ENCODE results near the gene GSE1.

The GSE1 gene

GRCh38 chr16:85610059-85610445 is 3.1 kb upstream of the GSE1 start:
- no peak for TF ChIP-seq POLR2A (IDR thresholded peaks at IDR 0.05; ENCODE audit: low read length)
- no peak for TF ChIP-seq GATA1 (IDR thresholded peaks at IDR 0.05; ENCODE audit: low read depth, low read length)
- no peak for DNase-seq

DNA sequence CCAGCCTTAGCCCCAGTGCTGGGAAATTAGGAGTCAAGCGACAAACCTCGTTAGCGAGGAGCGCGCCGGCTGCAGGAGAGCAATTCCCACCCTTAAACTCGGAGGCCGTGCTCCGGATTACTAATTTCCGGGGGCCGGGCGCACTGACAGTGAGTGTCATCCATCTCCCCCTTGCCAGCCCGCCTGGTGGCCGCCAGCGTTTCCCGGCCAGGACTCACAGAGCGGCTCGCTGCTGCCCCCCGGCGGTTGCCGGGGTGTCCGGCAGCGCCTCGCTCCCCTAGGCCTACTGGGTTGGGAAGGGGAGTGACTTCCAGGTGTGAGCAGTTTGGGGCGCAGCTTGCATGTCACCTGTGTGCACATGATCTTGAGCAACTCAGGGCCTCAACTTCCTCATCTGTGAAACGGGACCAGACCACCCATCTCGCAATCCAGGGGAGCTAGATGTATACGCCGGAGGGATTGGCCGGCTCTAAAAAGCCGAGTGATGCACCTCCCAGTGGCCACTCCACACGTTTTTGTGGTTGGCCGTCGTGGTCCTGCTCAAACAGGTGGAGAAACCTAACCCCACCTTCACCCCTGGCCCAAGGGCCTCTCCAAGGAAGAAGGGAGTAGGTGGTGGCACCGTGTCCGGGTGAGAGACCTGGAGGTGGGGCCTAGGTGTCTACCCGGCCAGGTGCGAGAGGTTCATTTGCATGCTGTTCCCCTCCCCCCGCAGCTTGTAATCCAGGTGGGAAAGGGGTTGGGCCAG is 2.5 kb upstream of the GSE1 start:
- TF ChIP-seq GATA1 (IDR thresholded peaks at IDR 0.05; ENCODE audit: low read depth, low read length) (no peak), POLR2A (IDR thresholded peaks at IDR 0.05; ENCODE audit: low read length) (no peak)

DNA sequence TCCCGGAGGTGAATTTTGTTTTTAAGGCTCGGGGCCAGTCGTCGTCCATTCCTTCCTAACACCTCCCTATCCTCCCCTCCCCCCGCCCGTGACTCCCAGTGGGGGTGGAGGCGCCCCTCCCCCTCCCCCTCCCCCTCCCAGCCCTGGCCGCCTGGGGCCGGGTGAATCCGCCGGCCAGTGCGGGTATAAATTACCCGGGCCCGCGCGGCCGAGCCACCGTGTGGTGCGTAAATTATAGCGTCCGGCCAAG is 2.0 kb upstream of the GSE1 start:
- TF ChIP-seq POLR2A (IDR thresholded peaks at IDR 0.05; ENCODE audit: low read length) (no peak), GATA1 (IDR thresholded peaks at IDR 0.05; ENCODE audit: low read depth, low read length) (no peak)
- peak in 1 of 2 experiments; percentile 68 for DNase-seq

More for the DNA sequence above, 2.5 kb upstream of the GSE1 start:
- peak; percentile 86 to 91 for DNase-seq

DNA sequence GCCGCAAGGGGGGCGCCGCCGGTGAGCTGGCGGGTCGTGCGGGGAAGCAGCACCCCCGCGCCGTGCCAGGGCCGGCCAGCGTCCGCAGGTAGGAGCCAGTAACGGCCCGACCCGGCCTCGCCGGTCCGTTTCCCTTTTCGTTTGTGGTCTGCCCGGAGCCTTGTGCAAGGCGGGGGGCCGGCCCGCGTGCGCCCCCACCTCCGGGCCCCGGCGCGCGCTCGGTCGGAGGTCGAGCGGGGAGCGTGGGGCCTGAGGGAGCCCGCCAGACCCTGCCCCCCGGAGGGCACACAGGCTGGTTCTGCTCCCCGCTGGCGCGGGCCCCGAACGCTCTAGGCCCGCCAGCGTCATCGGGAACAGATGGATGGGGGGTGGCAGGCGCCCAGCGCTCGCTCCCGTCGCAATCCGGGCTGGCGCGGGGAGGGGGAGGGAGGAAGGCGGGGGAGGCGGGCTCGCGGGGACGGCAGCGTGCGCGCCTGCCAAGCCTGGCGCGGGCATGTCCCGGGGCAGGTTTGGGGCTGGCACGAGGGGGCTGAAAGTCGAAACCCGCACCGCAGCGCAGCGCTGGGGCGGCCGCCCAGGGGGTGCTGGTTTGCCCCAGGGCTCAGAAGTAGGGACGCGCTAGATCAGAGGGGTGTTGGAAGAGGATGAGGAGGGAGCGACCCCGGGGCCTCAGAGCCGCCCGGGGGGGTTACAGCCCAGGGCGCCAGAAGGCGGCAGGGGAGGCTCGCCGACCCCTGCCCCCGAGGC is 1.5 kb upstream of the GSE1 start:
- TF ChIP-seq GATA1 (IDR thresholded peaks at IDR 0.05; ENCODE audit: low read depth, low read length) (no peak), POLR2A (IDR thresholded peaks at IDR 0.05; ENCODE audit: low read length) (peak; percentile 31)
- peak; percentile 75 to 78 for DNase-seq

DNA sequence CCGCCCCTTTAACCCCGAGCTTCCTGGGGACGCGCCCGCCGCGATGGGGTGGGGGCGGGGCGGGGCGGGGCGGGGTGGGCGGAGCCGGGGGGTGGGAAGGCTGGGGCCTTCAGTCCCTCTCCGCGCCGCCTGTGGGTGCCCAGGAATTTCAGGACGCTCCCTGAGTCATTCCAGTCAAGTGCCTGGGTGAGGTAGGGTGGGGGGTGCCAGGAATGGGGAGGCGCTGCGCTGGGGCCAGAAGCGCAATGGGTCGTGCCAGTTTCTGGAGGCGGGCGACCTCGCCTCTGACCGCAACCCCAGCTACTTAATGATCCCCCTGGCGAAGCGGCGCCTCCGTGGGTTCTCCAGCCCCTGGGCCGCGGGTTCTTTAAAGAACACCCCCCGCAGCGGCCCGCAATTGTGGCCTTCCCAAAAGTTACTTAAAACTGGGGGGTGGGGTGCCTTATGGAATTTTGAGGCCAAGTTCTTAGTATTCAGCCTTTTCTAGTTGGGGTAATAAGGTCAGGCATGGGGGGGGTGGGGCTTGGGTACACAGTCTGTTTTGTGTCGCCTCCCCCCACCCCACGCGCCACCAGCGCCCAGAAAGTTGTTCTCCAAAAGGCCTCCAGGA is 826 bp upstream of the GSE1 start:
- peak; percentile 75 to 78 for DNase-seq

GRCh38 chr16:85613604-85614337 is 649 bp downstream of the GSE1 start:
- TF ChIP-seq POLR2A (IDR thresholded peaks at IDR 0.05; ENCODE audit: low read length) (no peak), GATA1 (IDR thresholded peaks at IDR 0.05; ENCODE audit: low read depth, low read length) (no peak)
- peak; percentile 82 to 86 for DNase-seq

More for the DNA sequence above, 826 bp upstream of the GSE1 start:
- TF ChIP-seq GATA1 (IDR thresholded peaks at IDR 0.05; ENCODE audit: low read depth, low read length): no peak
- no peak for TF ChIP-seq POLR2A (IDR thresholded peaks at IDR 0.05; ENCODE audit: low read length)

- peak; percentile 61 to 69 for DNase-seq
- TF ChIP-seq GATA1 (IDR thresholded peaks at IDR 0.05; ENCODE audit: low read depth, low read length) (no peak), POLR2A (IDR thresholded peaks at IDR 0.05; ENCODE audit: low read length) (no peak)
Observed at GRCh38 chr16:85614338-85615013, 1.4 kb downstream of the GSE1 start.

- TF ChIP-seq POLR2A (IDR thresholded peaks at IDR 0.05; ENCODE audit: low read length) (no peak), GATA1 (IDR thresholded peaks at IDR 0.05; ENCODE audit: low read depth, low read length) (no peak)
- DNase-seq: peak; percentile 58 to 73
Observed at GRCh38 chr16:85615014-85615851, 2.1 kb downstream of the GSE1 start.

DNA sequence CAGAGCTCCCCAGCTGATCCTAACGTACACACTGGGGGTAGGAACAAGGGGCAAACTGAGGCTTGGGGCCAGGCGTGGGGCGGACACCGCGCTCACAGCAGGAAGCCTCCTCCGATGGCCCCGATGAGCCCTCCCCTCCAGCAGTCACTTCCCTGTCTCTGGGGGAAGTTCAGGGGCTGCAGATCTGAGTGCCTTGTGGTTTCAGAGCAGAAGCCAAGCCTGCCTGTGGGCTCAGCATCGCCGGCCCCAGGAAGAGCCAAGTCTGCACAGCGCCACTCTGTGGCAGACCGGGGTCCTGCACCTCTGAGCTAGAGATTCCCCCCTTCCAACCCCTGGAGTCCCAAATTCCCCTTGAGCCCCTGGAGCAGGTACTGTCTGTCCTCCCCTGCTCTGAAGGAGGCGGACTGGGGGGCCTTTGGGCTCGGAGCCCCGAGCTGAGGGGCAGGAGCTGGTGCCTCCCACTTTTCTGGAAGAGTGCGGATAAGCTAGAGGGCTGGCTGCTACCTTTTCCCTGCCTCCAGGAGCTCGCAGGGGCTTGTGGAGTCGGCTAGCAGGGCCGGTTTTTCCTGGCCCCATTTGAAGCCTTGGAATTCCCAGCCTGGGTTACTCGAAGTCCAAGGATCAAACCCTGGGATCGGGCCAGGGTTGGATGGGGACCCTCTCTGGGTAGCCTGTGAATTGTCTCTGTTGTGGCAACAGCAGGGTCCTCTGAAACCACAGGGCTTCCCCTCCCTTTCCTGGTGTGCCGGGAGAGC is 2.9 kb downstream of the GSE1 start:
- no peak for TF ChIP-seq GATA1 (IDR thresholded peaks at IDR 0.05; ENCODE audit: low read depth, low read length)
- TF ChIP-seq POLR2A (IDR thresholded peaks at IDR 0.05; ENCODE audit: low read length): no peak
- DNase-seq: peak; percentile 90

- DNase-seq: peak; percentile 93 to 97
- TF ChIP-seq POLR2A (IDR thresholded peaks at IDR 0.05; ENCODE audit: low read length) (peak; percentile 64), GATA1 (IDR thresholded peaks at IDR 0.05; ENCODE audit: low read depth, low read length) (no peak)
Observed at GRCh38 chr16:85616607-85617321, 3.6 kb downstream of the GSE1 start.

DNA sequence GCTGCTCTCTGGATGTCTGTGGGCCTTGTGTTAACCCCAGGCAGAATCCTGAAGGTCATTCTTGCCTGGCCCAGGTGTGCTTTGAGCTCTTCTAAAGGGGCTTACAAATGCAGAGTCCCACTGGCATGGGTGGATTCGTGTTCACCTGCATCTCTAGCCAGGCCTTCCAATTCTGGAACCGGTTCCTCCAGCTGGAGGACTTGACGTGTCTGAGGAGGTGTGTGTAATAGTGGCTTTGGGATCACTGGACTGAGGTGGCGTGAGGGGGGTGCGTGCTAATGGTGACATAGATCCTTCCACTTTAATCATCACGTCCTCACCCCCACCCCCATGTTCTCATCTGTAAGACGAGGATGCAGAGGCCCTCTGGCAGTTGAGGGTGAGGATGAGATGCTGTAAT is 4.8 kb downstream of the GSE1 start:
- no peak for DNase-seq
- no peak for TF ChIP-seq GATA1 (IDR thresholded peaks at IDR 0.05; ENCODE audit: low read depth, low read length)
- no peak for TF ChIP-seq POLR2A (IDR thresholded peaks at IDR 0.05; ENCODE audit: low read length)
